Loucy (cell line): ENCODE data around the gene LYPD8.

ENCODE experiments used
- H2AFZ ChIP-seq: fragments of 200-600 bp; sonication (generic); 2 replicates; pipeline ENCODE4 v1.6.0; 2016; ENCODE audit warnings: antibody characterized with exemption, mild to moderate bottlenecking, low read length, moderate library complexity
- H3F3A ChIP-seq: fragments of 200-600 bp; 2 replicates; pipeline ENCODE4 v1.6.0; 2016; ENCODE audit warnings: antibody characterized with exemption, low read depth, mild to moderate bottlenecking
- H3K27me3 ChIP-seq: fragments of 200-600 bp; sonication (generic); 2 replicates; pipeline ENCODE4 v1.6.1; 2014; ENCODE audit warnings: low read length, mild to moderate bottlenecking; ENCODE audit not compliant: insufficient read depth, poor library complexity, severe bottlenecking
- H3K36me3 ChIP-seq: fragments of 200-600 bp; sonication (generic); 2 replicates; pipeline ENCODE4 v1.6.1; 2016; ENCODE audit warnings: low read length; ENCODE audit not compliant: insufficient read depth
- H3K4me1 ChIP-seq: fragments of 200-600 bp; sonication (generic); 2 replicates; pipeline ENCODE4 v1.5.1; 2014; ENCODE audit warnings: low read length, mild to moderate bottlenecking; ENCODE audit not compliant: insufficient read depth, poor library complexity, severe bottlenecking
- H3K4me2 ChIP-seq: fragments of 200-600 bp; sonication (generic); 2 replicates; pipeline ENCODE4 v1.6.0; 2014; ENCODE audit warnings: antibody characterized with exemption, low read length, low read depth, mild to moderate bottlenecking; ENCODE audit not compliant: poor library complexity, severe bottlenecking
- H3K4me3 ChIP-seq: fragments of 200-600 bp; sonication (generic); 2 replicates; pipeline ENCODE4 v1.5.1; 2014; ENCODE audit warnings: low read length, mild to moderate bottlenecking, mixed read lengths; ENCODE audit not compliant: poor library complexity, severe bottlenecking
- H3K79me2 ChIP-seq: fragments of 200-600 bp; sonication (generic); 2 replicates; pipeline ENCODE4 v1.6.1; 2014; ENCODE audit warnings: low read length; ENCODE audit not compliant: insufficient read depth
- H3K9ac ChIP-seq: fragments of 200-600 bp; sonication (generic); 2 replicates; pipeline ENCODE4 v1.6.0; 2014; ENCODE audit warnings: mild to moderate bottlenecking, low read depth, low read length, moderate library complexity; ENCODE audit not compliant: poor library complexity, severe bottlenecking
- H3K9me2 ChIP-seq: fragments of 200-600 bp; sonication (generic); replicated peaks from 2 replicates; pipeline ENCODE4 v1.6.1; 2016; ENCODE audit warnings: low read depth, low read length, mixed read lengths
- H3K9me3 ChIP-seq: fragments of 200-600 bp; sonication (generic); 2 replicates; pipeline ENCODE4 v1.6.1; 2014; ENCODE audit warnings: mild to moderate bottlenecking, antibody characterized with exemption, low read length, low read depth; ENCODE audit not compliant: insufficient read depth
- H4K20me1 ChIP-seq: fragments of 200-600 bp; sonication (generic); 2 replicates; pipeline ENCODE4 v1.6.0; 2014; ENCODE audit warnings: antibody characterized with exemption, low read length, mild to moderate bottlenecking; ENCODE audit not compliant: insufficient read depth, poor library complexity, severe bottlenecking
- EZH2phosphoT487 ChIP-seq: fragments of 200-600 bp; IDR thresholded peaks from 2 replicates; pipeline ENCODE4 v1.6.1; 2018; ENCODE audit warnings: antibody characterized with exemption, mild to moderate bottlenecking, moderate library complexity, borderline replicate concordance
- TF ChIP-seq, protein P1 (sequence below): fragments of 200-600 bp; sonication (generic); conservative IDR thresholded peaks from 2 replicates; pipeline ENCODE4 v1.5.1; 2014; ENCODE audit warnings: mild to moderate bottlenecking, antibody characterized with exemption, low read length

The LYPD8 gene

DNA sequence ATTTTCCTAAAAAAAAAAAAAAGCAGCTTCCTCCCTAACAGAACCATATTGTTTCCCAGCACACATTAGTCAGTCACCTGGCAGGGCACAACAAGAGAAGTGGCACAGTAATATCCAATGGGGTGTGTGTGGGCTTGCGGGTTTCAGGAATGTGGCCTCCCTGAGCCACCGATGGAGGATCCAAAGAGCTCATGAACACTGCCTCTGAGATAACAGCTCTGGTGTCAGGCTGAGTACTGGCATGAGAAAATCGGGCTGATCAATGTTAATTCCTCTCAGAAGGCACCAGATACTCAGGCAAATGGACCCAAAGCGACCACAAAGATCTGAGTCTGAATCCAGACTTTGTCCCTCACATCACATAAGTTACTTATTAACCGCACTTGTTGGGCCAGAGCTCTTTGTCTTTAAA lies 2.2 kb upstream of the LYPD8 start:
- Histone ChIP-seq H3K4me3 (no peak overlapping the region), H3K9ac (no peak overlapping the region), H3K4me2 (no peak overlapping the region), H3K9me3 (peaks cover 3% of the 10 kb centered on the region; the same call in 1 of the 2 replicates), H2AFZ (no peak overlapping the region), H3K36me3 (no peaks in the 10 kb centered on the region), H3K27me3 (no peaks in the 10 kb centered on the region), H4K20me1 (no peaks in the 10 kb centered on the region), H3K9me2 (no peaks in the 10 kb centered on the region), H3F3A (no peaks in the 10 kb centered on the region), H3K79me2 (no peaks in the 10 kb centered on the region), H3K4me1 (no peaks in the 10 kb centered on the region)
- TF ChIP-seq, protein P1, sequence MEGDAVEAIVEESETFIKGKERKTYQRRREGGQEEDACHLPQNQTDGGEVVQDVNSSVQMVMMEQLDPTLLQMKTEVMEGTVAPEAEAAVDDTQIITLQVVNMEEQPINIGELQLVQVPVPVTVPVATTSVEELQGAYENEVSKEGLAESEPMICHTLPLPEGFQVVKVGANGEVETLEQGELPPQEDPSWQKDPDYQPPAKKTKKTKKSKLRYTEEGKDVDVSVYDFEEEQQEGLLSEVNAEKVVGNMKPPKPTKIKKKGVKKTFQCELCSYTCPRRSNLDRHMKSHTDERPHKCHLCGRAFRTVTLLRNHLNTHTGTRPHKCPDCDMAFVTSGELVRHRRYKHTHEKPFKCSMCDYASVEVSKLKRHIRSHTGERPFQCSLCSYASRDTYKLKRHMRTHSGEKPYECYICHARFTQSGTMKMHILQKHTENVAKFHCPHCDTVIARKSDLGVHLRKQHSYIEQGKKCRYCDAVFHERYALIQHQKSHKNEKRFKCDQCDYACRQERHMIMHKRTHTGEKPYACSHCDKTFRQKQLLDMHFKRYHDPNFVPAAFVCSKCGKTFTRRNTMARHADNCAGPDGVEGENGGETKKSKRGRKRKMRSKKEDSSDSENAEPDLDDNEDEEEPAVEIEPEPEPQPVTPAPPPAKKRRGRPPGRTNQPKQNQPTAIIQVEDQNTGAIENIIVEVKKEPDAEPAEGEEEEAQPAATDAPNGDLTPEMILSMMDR: no peak
- no peak for TF ChIP-seq EZH2phosphoT487

DNA sequence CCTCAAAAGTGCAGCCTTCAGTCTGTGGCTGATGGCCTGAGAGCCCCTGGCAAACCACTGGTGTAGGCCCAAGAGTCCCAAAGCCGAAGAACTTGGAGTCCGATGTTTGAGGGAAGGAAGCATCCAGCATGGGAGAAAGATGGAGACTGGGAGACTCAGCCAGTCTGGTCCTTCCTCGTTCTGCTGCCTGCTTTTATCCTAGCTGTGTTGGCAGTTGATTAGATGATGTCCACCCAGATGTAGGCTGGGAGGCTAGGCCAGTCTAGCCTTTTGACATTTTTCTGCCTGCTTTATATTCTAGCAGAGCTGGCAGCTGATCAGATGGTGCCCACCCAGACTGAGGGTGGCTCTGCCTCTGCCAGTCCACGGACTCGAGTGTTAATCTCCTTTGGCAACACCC lies 1.1 kb upstream of the LYPD8 start:
- no peak for TF ChIP-seq EZH2phosphoT487
- Histone ChIP-seq H3K9me3 (peaks cover 3% of the 10 kb centered on the region; the same call in 1 of the 2 replicates), H3K27me3 (no peaks in the 10 kb centered on the region)

DNA sequence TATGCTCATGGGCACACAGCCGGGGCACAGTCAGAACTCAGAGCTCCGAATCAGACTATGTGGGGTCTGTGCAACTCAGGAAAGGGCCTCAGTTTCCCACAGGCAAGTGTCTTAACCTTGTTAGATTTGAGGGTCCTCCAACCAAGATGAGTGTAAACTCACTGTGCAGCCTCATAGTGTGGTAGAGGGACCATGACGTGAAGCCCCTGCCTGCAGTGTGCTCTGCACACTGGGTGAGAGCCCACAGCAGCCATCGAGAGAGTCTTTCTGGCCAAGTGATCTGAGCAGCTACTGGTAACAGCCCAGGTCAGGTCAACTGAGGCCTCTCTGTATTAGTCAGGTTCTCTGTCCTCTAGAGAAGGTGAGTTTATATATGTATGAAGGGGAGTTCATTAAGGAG lies 592 bp upstream of the LYPD8 start:
- no peak for TF ChIP-seq EZH2phosphoT487
- TF ChIP-seq, protein P1: no peak
- no peak overlapping the region for H3K4me3 ChIP-seq
- peaks cover 6% of the 10 kb centered on the region for H3F3A ChIP-seq
- no peaks in the 10 kb centered on the region for H3K4me1 ChIP-seq
- H3K4me2 ChIP-seq: no peak overlapping the region
- peaks cover 3% of the 10 kb centered on the region; the same call in 1 of the 2 replicates for H3K9me3 ChIP-seq
- no peaks in the 10 kb centered on the region for H3K36me3 ChIP-seq
- H4K20me1 ChIP-seq: no peaks in the 10 kb centered on the region
- H3K27me3 ChIP-seq: no peaks in the 10 kb centered on the region
- H3K79me2 ChIP-seq: no peaks in the 10 kb centered on the region
- H3K9me2 ChIP-seq: no peaks in the 10 kb centered on the region
- H2AFZ ChIP-seq: no peak overlapping the region
- H3K9ac ChIP-seq: no peak overlapping the region

More for the DNA sequence above, 1.1 kb upstream of the LYPD8 start:
- Histone ChIP-seq H2AFZ (no peak overlapping the region), H3K9ac (no peak overlapping the region), H3K9me2 (no peaks in the 10 kb centered on the region), H3F3A (peaks cover 6% of the 10 kb centered on the region), H3K4me2 (no peak overlapping the region), H3K36me3 (no peaks in the 10 kb centered on the region), H3K79me2 (no peaks in the 10 kb centered on the region), H4K20me1 (no peaks in the 10 kb centered on the region), H3K4me3 (no peak overlapping the region), H3K4me1 (no peaks in the 10 kb centered on the region)

DNA sequence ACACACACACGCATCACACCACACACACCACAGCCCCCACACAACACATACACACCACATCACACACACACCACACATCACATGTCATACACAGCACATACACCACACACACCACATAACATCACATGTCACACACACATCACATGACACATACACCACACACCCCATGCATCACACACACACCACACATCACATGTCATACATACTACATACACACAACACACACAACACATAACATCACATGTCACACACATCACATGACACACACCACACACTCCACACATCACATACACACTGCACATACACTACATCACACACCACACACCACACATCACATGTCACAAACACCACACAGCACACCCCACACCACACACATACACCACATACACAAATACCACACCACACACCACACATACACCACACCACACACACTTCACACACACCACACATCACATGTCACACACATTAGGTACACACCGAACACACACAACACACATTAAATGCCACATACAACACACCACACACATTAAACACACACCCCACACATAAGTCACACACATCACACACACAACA lies 1.8 kb downstream of the LYPD8 start:
- Histone ChIP-seq H3K9me3 (peaks cover 3% of the 10 kb centered on the region; the same call in 1 of the 2 replicates), H3K79me2 (no peaks in the 10 kb centered on the region), H3K9me2 (no peaks in the 10 kb centered on the region), H3K4me3 (no peak overlapping the region), H3K4me2 (no peak overlapping the region), H3K9ac (no peak overlapping the region), H3F3A (peaks cover 6% of the 10 kb centered on the region), H3K4me1 (no peaks in the 10 kb centered on the region), H4K20me1 (no peaks in the 10 kb centered on the region), H3K27me3 (no peaks in the 10 kb centered on the region), H2AFZ (no peak overlapping the region), H3K36me3 (no peaks in the 10 kb centered on the region)
- TF ChIP-seq, protein P1: no peak
- TF ChIP-seq EZH2phosphoT487: no peak
